Right lobe of liver (tissue), 6 donors: ENCODE measurements around the gene PRDM1. TPM values are rescaled to one million over a fixed set of nuclear protein-coding genes. Genes with fewer than 3 reads are reported as not detected.

Source experiments
- ATAC-seq, 4 donors: fragments of 200-7000 bp; cut with Tn5 transposase; one replicate each; pipeline ENCODE4 v1.9.1; 2020; ENCODE audit warnings: mild to moderate bottlenecking in 4 of 4, moderate library complexity in 4 of 4
- DNase-seq, 3 donors: peaks; one replicate each; pipeline ENCODE4 v3.0.0-alpha.2; 2020
- H3K27ac ChIP-seq, 3 donors: fragments of 200-600 bp; one replicate each; pipeline ENCODE4 v1.8.0; 2022
- H3K27me3 ChIP-seq, 2 donors: fragments of 200-600 bp; one replicate each; pipeline ENCODE4 v1.8.0; 2022
- H3K36me3 ChIP-seq, 4 donors: fragments of 200-600 bp; sonication (generic) in 1 of 4; one replicate each; pipeline versions ENCODE4 v1.5.1 to v1.8.0; 2017 to 2022; ENCODE audit warnings: control low read depth in 1 of 4
- H3K4me1 ChIP-seq, 4 donors: fragments of 200-600 bp; sonication (generic) in 1 of 4; one replicate each; pipeline versions ENCODE4 v1.5.1 to v1.8.0; 2017 to 2022; ENCODE audit warnings: control low read depth in 1 of 4
- H3K4me3 ChIP-seq, 3 donors: fragments of 200-600 bp; one replicate each; pipeline ENCODE4 v1.8.0; 2022
- H3K9me3 ChIP-seq, 4 donors: fragments of 200-600 bp; sonication (generic) in 1 of 4; one replicate each; pipeline versions ENCODE4 v1.5.1 to v1.8.0; 2017 to 2022; ENCODE audit warnings: control low read depth in 1 of 4
- CTCF ChIP-seq, 4 donors: fragments of 200-600 bp in 3 of 4; fragments of 450-650 bp in 1 of 4; IDR thresholded peaks; one replicate each; pipeline versions ENCODE4 v1.5.1 to v1.8.0; 2016 to 2022; ENCODE audit warnings: antibody characterized with exemption in 4 of 4, mild to moderate bottlenecking in 2 of 4
- POLR2A ChIP-seq: fragments of 450-650 bp; IDR thresholded peaks from one replicate; pipeline ENCODE4 v1.6.1; 2017; ENCODE audit warnings: antibody characterized with exemption, mild to moderate bottlenecking
- WGBS: methylation state at CpG from one replicate; pipeline ENCODE4 v1.1.6; 2018; ENCODE audit warnings: low coverage, low lambda C conversion rate; ENCODE audit not compliant: insufficient coverage; ENCODE audit errors: missing lambda C conversion rate; 5-methylcytosine and 5-hydroxymethylcytosine counted together
- intact Hi-C, 2 donors: fragments of 100-400 bp; cut with DNase I; formaldehyde crosslinking; loops; one replicate each; pipeline versions ENCODE4 v1.11.2 to v1.14.1; 2022
- total RNA-seq, 6 experiments: library from RNA; depleted of rRNA in 2 of 6; stranded (reverse); fragments of >200 nt in 2 of 6; fragmentation: NEBNext Ultra II Directional in 3 of 6; extraction: Animal tissue kit (Norgen Biotek cat#: 25700) in 3 of 6; gene quantifications; one replicate each; pipeline versions ENCODE4 v1.1.0 to v1.2.4, GENCODE V29; 2016 to 2023
- donor health status: DM: no; HTN: yes; CAD: no.
- donor health status: DM: no; HTN: no; CAD: no.
- donor health status: DM: no; HTN: no; CAD: no.
- donor health status: DM: no; HTN: yes; CAD: no.
- donor health status: DM: no; HTN: yes; CAD: no.

The PRDM1 gene
- total RNA-seq, 6 experiments from 2014 or later: 0.86 to 2.8 (median 1.3) TPM

DNA sequence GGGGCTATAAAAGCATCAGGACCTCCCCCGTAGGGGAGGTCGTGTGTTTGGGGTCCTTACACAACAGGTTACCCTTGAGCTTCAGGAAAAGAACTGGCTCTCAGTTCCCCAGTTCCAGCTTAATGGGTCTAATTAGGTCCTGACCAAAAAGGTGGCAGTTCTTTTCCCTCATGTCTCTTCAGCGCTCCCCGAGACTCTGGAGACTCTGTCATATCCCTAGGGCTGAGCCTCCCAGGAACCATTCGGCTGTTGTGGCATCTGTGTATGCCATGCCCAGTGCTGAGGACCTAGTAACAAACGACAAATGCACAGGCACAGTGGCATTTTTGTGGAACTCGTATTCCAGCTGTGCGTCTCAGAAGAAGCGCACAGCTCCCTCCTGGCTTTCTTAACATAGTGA, 14.6 kb downstream of the PRDM1 start:
- H3K4me3 ChIP-seq: no peak overlapping the region
- H3K9me3 ChIP-seq: no peaks in the 10 kb centered on the region
- no peak overlapping the region for H3K27ac ChIP-seq
- 57% methylated on average over 7 of the region's 9 CpGs for WGBS
- H3K27me3 ChIP-seq: peaks cover 0 to 6% of the 10 kb centered on the region in 2 donors
- H3K36me3 ChIP-seq: no peaks in the 10 kb centered on the region
- ATAC-seq (no peak), DNase-seq (no peak)
- H3K4me1 ChIP-seq: peaks cover 0 to 10% (median 0%) of the 10 kb centered on the region in 4 donors
- TF ChIP-seq POLR2A: no peak
- no peak for TF ChIP-seq CTCF (IDR thresholded peaks at IDR 0.05)
- intact Hi-C loops: no loop called here

DNA sequence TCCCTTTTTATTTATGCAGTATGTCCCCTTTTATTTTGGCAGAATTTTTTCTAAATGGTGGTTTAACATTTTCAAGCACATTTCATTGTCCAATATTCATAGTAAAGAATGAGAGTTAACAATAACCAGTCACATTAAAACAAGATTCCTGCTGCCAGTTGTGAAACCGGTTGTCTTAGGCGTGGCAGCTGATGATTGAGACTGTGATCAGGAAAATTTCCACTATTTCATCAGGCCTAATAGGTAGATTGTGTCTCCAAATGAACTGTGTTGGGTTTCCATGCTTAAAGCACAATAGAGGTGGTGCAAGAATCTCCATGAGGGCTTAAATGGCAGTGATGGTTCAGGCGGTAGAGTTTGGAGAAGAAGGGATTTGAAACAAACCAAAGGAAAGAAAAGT, 15.3 kb downstream of the PRDM1 start:
- peaks cover 0 to 10% (median 0%) of the 10 kb centered on the region in 4 donors for H3K4me1 ChIP-seq
- no peaks in the 10 kb centered on the region for H3K36me3 ChIP-seq
- intact Hi-C loops: no loop called here
- DNase-seq: no peak
- H3K4me3 ChIP-seq: no peak overlapping the region
- H3K27me3 ChIP-seq: peaks cover 0 to 6% of the 10 kb centered on the region in 2 donors
- no peak for ATAC-seq
- TF ChIP-seq POLR2A (no peak), CTCF (IDR thresholded peaks at IDR 0.05) (no peak)
- H3K9me3 ChIP-seq: no peaks in the 10 kb centered on the region
- H3K27ac ChIP-seq: no peak overlapping the region
- WGBS: 86% methylated on average over 2 of the region's 3 CpGs

- H3K27me3 ChIP-seq: peaks cover 0 to 6% of the 10 kb centered on the region in 2 donors
- no peak overlapping the region for H3K27ac ChIP-seq
- intact Hi-C loops: no loop called here
- H3K4me3 ChIP-seq: no peak overlapping the region
- TF ChIP-seq CTCF (IDR thresholded peaks at IDR 0.05) (no peak), POLR2A (no peak)
- no peaks in the 10 kb centered on the region for H3K9me3 ChIP-seq
- H3K36me3 ChIP-seq: no peaks in the 10 kb centered on the region
- DNase-seq (no peak), ATAC-seq (no peak)
- WGBS: 64% methylated on average over 5 of the region's 5 CpGs
- peaks cover 0 to 7% (median 0%) of the 10 kb centered on the region in 4 donors for H3K4me1 ChIP-seq
These were observed 15.9 kb downstream of the PRDM1 start for GRCh38 chr6:106102034-106102433.

DNA sequence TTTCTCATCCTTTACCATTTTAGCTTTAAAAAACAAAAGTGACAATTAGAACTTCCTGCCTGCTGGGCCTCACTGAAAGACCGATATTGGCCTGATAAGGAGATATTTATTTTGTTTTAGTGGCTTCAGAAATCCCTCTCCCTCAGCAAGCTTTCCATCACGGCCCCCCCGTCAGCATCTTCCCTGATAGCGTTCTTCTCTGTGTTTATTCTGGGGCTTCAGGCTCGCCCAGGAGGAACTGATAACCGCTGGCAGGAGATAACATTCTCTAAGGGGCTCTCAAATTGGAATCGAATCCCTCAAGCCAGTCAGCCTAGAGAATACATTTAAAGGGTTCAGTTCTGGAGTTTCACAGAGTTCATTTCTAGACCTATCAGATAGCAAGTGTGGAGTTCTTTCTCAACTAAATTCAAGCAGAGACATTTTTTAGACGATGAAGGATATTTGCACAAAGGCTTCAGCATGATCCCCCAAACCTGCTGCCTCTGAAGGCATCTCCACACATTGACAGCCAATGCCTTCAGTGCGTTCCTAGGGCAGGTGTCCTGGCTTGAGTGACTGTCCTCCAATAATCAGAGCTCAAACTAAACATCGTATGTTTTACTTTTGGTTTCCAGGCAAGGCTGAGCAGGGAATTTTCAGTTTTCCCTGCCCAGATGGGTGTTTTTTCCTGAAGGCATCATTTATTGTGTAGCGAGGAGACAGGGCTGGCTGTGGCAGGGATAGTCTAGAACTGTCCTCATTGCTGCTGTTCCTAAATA, 17.0 kb downstream of the PRDM1 start:
- TF ChIP-seq POLR2A: no peak
- no peak for TF ChIP-seq CTCF (IDR thresholded peaks at IDR 0.05)
- no peak overlapping the region for H3K4me3 ChIP-seq
- 24% methylated on average over 10 of the region's 11 CpGs for WGBS

More for the DNA sequence above, 17.0 kb downstream of the PRDM1 start:
- ATAC-seq (peak; percentile 30 to 49 (median 38)), DNase-seq (no peak)
- Histone ChIP-seq H3K9me3 (no peaks in the 10 kb centered on the region), H3K36me3 (no peaks in the 10 kb centered on the region), H3K27ac (peak overlapping the region in 1 of 3 donors; percentile 5), H3K4me1 (peaks cover 0 to 5% (median 0%) of the 10 kb centered on the region in 4 donors), H3K27me3 (peaks cover 0 to 2% of the 10 kb centered on the region in 2 donors)
- intact Hi-C loops: no loop called here
